ENCODE measurements around the gene ZNF491.

ZNF491 gene

DNA sequence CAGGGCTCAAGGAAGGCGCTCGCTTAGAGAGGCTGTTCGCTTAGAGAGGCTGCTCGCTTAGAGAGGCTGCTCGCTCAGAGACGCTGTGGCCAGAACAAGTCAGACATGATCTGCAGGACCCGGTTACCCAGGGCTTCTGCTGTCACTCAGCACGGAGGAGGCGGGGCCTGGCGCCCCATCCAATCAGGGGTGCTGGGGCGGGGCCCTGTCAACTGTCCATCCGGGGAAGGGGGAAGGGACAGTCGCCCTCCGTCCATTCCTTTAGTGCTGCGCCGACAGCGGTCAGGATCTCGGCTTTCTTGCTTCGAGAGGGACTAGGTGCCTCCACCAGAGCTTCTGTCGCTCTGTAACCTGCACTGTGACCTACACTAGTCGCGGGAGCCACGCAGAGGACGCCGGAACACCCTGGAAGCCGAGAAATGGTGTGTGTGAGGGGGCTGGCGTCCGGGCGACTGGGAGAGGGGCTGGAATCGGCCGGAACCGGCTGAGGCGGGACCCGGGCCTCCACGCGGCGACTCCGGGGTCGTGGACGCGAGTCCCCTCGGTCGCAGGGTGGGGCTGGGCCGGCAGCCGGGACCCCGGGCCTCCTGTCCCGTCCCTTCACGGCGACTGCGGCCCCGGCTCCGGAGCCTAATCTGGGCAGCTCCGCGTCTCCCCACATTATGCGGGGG is 15.8 kb downstream of the ZNF491 start, which contains the start of gene ZNF440:
TSS of gene ZNF440 (plus strand) at position 245 of the 671 bp plus-strand sequence. CDS start at position 420, 175 bp downstream.
- TF ChIP-seq, protein P1, sequence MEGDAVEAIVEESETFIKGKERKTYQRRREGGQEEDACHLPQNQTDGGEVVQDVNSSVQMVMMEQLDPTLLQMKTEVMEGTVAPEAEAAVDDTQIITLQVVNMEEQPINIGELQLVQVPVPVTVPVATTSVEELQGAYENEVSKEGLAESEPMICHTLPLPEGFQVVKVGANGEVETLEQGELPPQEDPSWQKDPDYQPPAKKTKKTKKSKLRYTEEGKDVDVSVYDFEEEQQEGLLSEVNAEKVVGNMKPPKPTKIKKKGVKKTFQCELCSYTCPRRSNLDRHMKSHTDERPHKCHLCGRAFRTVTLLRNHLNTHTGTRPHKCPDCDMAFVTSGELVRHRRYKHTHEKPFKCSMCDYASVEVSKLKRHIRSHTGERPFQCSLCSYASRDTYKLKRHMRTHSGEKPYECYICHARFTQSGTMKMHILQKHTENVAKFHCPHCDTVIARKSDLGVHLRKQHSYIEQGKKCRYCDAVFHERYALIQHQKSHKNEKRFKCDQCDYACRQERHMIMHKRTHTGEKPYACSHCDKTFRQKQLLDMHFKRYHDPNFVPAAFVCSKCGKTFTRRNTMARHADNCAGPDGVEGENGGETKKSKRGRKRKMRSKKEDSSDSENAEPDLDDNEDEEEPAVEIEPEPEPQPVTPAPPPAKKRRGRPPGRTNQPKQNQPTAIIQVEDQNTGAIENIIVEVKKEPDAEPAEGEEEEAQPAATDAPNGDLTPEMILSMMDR (IDR thresholded peaks at IDR 0.05; ENCODE audit: borderline replicate concordance, extremely low read depth, low read length, poor library complexity, severe bottlenecking): no peak
- no peak for TF ChIP-seq EZH2 (IDR thresholded peaks at IDR 0.05; ENCODE audit: borderline replicate concordance, low read depth, low read length, severe bottlenecking)
- peak within 1 kb of the TSS; percentile 83 for H3K27ac ChIP-seq (ENCODE audit: low read length)
- H3K36me3 ChIP-seq (ENCODE audit: insufficient read depth, low read length): no peaks in the 10 kb centered on the region
- peaks cover 22% of the 10 kb centered on the region for H3K4me1 ChIP-seq (ENCODE audit: insufficient read depth, low read length)
- peaks cover 15% of the 10 kb centered on the region for H3K79me2 ChIP-seq (ENCODE audit: insufficient read depth, low read length)
- H3K4me3 ChIP-seq (ENCODE audit: low read depth in 1 of 2, low read length in 2 of 2): peak within 1 kb of the TSS; percentile 71 to 92
- DNase-seq: peak; percentile 90
- peak within 1 kb of the TSS; percentile 76 for H3K4me2 ChIP-seq (ENCODE audit: insufficient read depth, low read length)
- H3K9ac ChIP-seq (ENCODE audit: low read depth, low read length): peak within 1 kb of the TSS; percentile 76
- no peaks in the 10 kb centered on the region for H3K9me3 ChIP-seq (ENCODE audit: insufficient read depth, low read length, severe bottlenecking)
- no peaks in the 10 kb centered on the region for H4K20me1 ChIP-seq (ENCODE audit: insufficient read depth, low read length)
- ATAC-seq (ENCODE audit: insufficient read depth, low read depth): peak; percentile 98
- no peaks in the 10 kb centered on the region for H3K27me3 ChIP-seq (ENCODE audit: insufficient read depth, low read length, poor library complexity)
- peak within 1 kb of the TSS; percentile 98 for H2AFZ ChIP-seq (ENCODE audit: low read depth, low read length)

DNA sequence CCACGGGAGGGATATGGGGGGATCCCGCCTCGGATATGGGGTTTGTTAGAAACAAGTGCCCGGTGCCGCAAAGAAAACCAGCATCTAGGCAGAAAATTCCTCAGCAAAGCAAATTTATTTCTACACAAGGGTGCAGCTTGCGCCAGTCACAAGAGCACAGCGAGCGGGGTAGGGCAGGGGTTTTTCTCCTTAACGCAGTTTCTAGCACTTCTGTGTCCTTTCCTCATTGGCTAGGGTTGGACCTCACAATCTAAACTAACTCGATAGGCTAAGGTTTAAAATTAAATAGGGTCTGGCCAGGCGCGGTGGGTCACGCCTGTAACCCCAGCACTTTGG is 16.3 kb downstream of the ZNF491 start:
- ATAC-seq (ENCODE audit: insufficient read depth, low read depth): peak; percentile 10; the same call in 2 of the 3 replicates
- Histone ChIP-seq H3K79me2 (ENCODE audit: insufficient read depth, low read length) (peaks cover 19% of the 10 kb centered on the region), H3K9me3 (ENCODE audit: insufficient read depth, low read length, severe bottlenecking) (no peaks in the 10 kb centered on the region), H3K4me1 (ENCODE audit: insufficient read depth, low read length) (peaks cover 22% of the 10 kb centered on the region), H2AFZ (ENCODE audit: low read depth, low read length) (peak overlapping the region; percentile 98), H3K27me3 (ENCODE audit: insufficient read depth, low read length, poor library complexity) (no peaks in the 10 kb centered on the region), H3K9ac (ENCODE audit: low read depth, low read length) (peak overlapping the region; percentile 76), H4K20me1 (ENCODE audit: insufficient read depth, low read length) (no peaks in the 10 kb centered on the region), H3K4me2 (ENCODE audit: insufficient read depth, low read length) (peak overlapping the region; percentile 76), H3K27ac (ENCODE audit: low read length) (peak overlapping the region; percentile 83), H3K4me3 (ENCODE audit: low read depth in 1 of 2, low read length in 2 of 2) (peak overlapping the region; percentile 71 to 92), H3K36me3 (ENCODE audit: insufficient read depth, low read length) (peaks cover 3% of the 10 kb centered on the region; the same call in 1 of the 2 replicates)
- DNase-seq: no peak
- TF ChIP-seq, protein P1 (IDR thresholded peaks at IDR 0.05; ENCODE audit: borderline replicate concordance, extremely low read depth, low read length, poor library complexity, severe bottlenecking): no peak
- TF ChIP-seq EZH2 (IDR thresholded peaks at IDR 0.05; ENCODE audit: borderline replicate concordance, low read depth, low read length, severe bottlenecking): no peak

DNA sequence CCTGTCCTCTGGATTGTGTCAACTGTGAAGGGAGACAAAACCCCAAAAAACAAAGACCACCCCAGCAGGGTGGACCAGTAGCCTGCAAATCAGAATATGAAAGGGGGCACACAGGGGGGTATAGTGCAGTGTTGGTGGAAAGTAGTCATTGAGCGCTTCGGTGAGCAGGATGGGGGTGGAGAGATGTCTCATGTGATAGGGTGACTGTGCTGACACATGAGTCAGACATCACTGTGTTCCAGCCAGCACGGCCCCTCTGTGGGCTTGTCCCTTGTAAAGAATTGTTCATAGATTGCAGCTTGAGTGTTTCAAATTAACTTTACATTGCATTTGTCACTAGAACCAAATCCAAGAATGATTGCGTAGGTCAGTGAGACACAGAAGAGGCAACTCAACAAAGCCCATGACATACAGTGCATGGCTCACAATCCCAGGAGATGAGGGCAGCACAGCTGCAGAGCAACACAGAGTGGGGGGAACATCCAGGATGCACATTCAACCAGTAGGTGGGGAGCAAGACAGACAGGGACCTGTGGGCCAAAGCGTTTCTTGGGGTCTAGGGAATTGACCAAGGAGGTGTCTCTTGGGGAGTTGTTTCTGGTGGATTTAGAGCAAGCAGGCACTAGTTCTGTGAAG is 23.3 kb downstream of the ZNF491 start:
- no peaks in the 10 kb centered on the region for H3K4me1 ChIP-seq (ENCODE audit: insufficient read depth, low read length)
- H3K36me3 ChIP-seq (ENCODE audit: insufficient read depth, low read length): peaks cover 3% of the 10 kb centered on the region; the same call in 1 of the 2 replicates
- peaks cover 13% of the 10 kb centered on the region for H3K79me2 ChIP-seq (ENCODE audit: insufficient read depth, low read length)
- no peak overlapping the region for H3K4me2 ChIP-seq (ENCODE audit: insufficient read depth, low read length)
- H4K20me1 ChIP-seq (ENCODE audit: insufficient read depth, low read length): no peaks in the 10 kb centered on the region
- ATAC-seq (ENCODE audit: insufficient read depth, low read depth) (no peak), DNase-seq (no peak)
- H3K27me3 ChIP-seq (ENCODE audit: insufficient read depth, low read length, poor library complexity): no peaks in the 10 kb centered on the region
- H2AFZ ChIP-seq (ENCODE audit: low read depth, low read length): no peak overlapping the region
- H3K4me3 ChIP-seq (ENCODE audit: low read depth in 1 of 2, low read length in 2 of 2): no peak overlapping the region
- H3K27ac ChIP-seq (ENCODE audit: low read length): no peak overlapping the region
- no peaks in the 10 kb centered on the region for H3K9me3 ChIP-seq (ENCODE audit: insufficient read depth, low read length, severe bottlenecking)
- H3K9ac ChIP-seq (ENCODE audit: low read depth, low read length): no peak overlapping the region
- TF ChIP-seq, protein P1 (IDR thresholded peaks at IDR 0.05; ENCODE audit: borderline replicate concordance, extremely low read depth, low read length, poor library complexity, severe bottlenecking): no peak
- no peak for TF ChIP-seq EZH2 (IDR thresholded peaks at IDR 0.05; ENCODE audit: borderline replicate concordance, low read depth, low read length, severe bottlenecking)
